ENCODE data around the gene SNX27. TPM values are rescaled to one million over a fixed set of nuclear protein-coding genes. Genes with fewer than 3 reads are reported as not detected.

Gene SNX27
- total and polyA plus RNA-seq, 4 donors: 4.3 to 19.7 (median 10.5) TPM

DNA sequence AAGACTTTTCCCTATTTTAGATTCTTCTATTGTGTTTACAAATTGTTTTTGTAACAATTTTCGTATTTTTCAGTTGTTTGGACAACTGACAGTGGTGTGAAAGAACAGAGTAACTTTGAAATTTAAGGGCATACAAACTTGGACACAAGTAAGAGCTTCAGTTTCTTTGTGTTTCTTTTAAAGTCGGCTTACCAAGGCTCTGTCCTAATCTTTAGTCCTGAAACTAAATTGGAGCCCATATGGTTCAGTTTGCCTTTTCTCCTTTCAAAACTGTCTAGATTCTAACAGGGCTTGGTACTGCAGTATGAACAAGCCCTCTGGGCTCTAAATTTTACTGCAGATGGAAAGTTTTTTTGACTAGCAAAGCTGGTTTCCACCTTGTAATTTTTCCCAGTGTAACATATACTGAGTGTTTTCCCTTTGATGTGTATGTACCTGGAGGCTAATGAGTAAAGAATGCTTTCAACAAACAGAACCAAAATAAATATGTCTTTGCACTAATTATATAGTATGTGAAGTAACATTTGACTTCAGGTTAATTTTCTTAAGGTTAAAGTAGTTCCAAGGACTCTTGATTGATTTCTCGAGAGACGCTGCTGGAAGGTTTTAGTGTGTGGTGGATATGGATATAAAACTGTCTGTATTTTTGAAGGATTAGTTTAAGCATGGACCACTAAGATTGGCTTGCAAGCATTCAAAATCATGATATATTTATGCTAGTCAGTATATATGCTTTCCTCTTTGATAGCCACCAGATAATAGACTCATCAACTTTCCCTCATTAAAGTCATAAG is 4.1 kb downstream of the SNX27 start:
- Histone ChIP-seq H3K4me3 (ENCODE audit: low read depth in 1 of 3, low read length in 3 of 3) (no peak overlapping the region), H3K9ac (ENCODE audit: low read depth in 1 of 2, low read length in 2 of 2) (no peak overlapping the region), H3K27me3 (ENCODE audit: control insufficient read depth in 4 of 4, insufficient read depth in 4 of 4, low read length in 3 of 4) (no peaks in the 10 kb centered on the region), H3K4me1 (ENCODE audit: control insufficient read depth in 4 of 4, insufficient read depth in 4 of 4, low read length in 3 of 4) (peaks cover 12 to 38% (median 25%) of the 10 kb centered on the region in 4 donors), H3K27ac (ENCODE audit: low read depth in 1 of 2, low read length in 2 of 2) (no peak overlapping the region), H3K36me3 (ENCODE audit: control insufficient read depth in 4 of 4, insufficient read depth in 3 of 4, low read depth in 1 of 4, low read length in 3 of 4) (peaks cover 0 to 2% (median 0%) of the 10 kb centered on the region in 4 donors), H3K9me3 (ENCODE audit: control insufficient read depth in 4 of 4, low read length in 3 of 4) (no peaks in the 10 kb centered on the region)
- DNase-seq (ENCODE audit: low spot score): no peak
- WGBS: 85% methylated on average over 4 of the region's 4 CpGs
- no peak for TF ChIP-seq NR2F2 (IDR thresholded peaks at IDR 0.05)
- TF ChIP-seq, protein P1, sequence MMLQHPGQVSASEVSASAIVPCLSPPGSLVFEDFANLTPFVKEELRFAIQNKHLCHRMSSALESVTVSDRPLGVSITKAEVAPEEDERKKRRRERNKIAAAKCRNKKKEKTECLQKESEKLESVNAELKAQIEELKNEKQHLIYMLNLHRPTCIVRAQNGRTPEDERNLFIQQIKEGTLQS (IDR thresholded peaks at IDR 0.05): no peak
- no peak for TF ChIP-seq HNF4A (conservative IDR thresholded peaks at IDR 0.05)
- TF ChIP-seq, protein P2, sequence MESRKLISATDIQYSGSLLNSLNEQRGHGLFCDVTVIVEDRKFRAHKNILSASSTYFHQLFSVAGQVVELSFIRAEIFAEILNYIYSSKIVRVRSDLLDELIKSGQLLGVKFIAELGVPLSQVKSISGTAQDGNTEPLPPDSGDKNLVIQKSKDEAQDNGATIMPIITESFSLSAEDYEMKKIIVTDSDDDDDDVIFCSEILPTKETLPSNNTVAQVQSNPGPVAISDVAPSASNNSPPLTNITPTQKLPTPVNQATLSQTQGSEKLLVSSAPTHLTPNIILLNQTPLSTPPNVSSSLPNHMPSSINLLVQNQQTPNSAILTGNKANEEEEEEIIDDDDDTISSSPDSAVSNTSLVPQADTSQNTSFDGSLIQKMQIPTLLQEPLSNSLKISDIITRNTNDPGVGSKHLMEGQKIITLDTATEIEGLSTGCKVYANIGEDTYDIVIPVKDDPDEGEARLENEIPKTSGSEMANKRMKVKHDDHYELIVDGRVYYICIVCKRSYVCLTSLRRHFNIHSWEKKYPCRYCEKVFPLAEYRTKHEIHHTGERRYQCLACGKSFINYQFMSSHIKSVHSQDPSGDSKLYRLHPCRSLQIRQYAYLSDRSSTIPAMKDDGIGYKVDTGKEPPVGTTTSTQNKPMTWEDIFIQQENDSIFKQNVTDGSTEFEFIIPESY (IDR thresholded peaks at IDR 0.05): no peak
- TF ChIP-seq HNF4G (IDR thresholded peaks at IDR 0.05): no peak
- TF ChIP-seq FOXA2 (IDR thresholded peaks at IDR 0.05): no peak
- no peak for TF ChIP-seq GABPA (IDR thresholded peaks at IDR 0.05 in 1 of 2, conservative IDR thresholded peaks at IDR 0.05 in 1 of 2)
- TF ChIP-seq SP1 (IDR thresholded peaks at IDR 0.05): no peak
- TF ChIP-seq TAF1 (conservative IDR thresholded peaks at IDR 0.05): no peak
- TF ChIP-seq FOXA1 (IDR thresholded peaks at IDR 0.05): no peak
- no peak for TF ChIP-seq YY1 (IDR thresholded peaks at IDR 0.05)
- TF ChIP-seq, protein P3, sequence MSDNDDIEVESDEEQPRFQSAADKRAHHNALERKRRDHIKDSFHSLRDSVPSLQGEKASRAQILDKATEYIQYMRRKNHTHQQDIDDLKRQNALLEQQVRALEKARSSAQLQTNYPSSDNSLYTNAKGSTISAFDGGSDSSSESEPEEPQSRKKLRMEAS (IDR thresholded peaks at IDR 0.05): no peak
- TF ChIP-seq, protein P4, sequence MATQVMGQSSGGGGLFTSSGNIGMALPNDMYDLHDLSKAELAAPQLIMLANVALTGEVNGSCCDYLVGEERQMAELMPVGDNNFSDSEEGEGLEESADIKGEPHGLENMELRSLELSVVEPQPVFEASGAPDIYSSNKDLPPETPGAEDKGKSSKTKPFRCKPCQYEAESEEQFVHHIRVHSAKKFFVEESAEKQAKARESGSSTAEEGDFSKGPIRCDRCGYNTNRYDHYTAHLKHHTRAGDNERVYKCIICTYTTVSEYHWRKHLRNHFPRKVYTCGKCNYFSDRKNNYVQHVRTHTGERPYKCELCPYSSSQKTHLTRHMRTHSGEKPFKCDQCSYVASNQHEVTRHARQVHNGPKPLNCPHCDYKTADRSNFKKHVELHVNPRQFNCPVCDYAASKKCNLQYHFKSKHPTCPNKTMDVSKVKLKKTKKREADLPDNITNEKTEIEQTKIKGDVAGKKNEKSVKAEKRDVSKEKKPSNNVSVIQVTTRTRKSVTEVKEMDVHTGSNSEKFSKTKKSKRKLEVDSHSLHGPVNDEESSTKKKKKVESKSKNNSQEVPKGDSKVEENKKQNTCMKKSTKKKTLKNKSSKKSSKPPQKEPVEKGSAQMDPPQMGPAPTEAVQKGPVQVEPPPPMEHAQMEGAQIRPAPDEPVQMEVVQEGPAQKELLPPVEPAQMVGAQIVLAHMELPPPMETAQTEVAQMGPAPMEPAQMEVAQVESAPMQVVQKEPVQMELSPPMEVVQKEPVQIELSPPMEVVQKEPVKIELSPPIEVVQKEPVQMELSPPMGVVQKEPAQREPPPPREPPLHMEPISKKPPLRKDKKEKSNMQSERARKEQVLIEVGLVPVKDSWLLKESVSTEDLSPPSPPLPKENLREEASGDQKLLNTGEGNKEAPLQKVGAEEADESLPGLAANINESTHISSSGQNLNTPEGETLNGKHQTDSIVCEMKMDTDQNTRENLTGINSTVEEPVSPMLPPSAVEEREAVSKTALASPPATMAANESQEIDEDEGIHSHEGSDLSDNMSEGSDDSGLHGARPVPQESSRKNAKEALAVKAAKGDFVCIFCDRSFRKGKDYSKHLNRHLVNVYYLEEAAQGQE (IDR thresholded peaks at IDR 0.05): no peak
- TF ChIP-seq RAD21 (IDR thresholded peaks at IDR 0.05): no peak
- TF ChIP-seq, protein P5, sequence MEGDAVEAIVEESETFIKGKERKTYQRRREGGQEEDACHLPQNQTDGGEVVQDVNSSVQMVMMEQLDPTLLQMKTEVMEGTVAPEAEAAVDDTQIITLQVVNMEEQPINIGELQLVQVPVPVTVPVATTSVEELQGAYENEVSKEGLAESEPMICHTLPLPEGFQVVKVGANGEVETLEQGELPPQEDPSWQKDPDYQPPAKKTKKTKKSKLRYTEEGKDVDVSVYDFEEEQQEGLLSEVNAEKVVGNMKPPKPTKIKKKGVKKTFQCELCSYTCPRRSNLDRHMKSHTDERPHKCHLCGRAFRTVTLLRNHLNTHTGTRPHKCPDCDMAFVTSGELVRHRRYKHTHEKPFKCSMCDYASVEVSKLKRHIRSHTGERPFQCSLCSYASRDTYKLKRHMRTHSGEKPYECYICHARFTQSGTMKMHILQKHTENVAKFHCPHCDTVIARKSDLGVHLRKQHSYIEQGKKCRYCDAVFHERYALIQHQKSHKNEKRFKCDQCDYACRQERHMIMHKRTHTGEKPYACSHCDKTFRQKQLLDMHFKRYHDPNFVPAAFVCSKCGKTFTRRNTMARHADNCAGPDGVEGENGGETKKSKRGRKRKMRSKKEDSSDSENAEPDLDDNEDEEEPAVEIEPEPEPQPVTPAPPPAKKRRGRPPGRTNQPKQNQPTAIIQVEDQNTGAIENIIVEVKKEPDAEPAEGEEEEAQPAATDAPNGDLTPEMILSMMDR (IDR thresholded peaks at IDR 0.05; ENCODE audit: low read depth, low read length, missing input control): no peak
- TF ChIP-seq EGR1 (IDR thresholded peaks at IDR 0.05; ENCODE audit: low read depth in 2 of 2): no peak
- no peak for TF ChIP-seq JUND (IDR thresholded peaks at IDR 0.05)
